ENCODE measurements around the gene KIF5A. TPM values are rescaled to one million over a fixed set of nuclear protein-coding genes. Genes with fewer than 3 reads are reported as not detected.

KIF5A gene
- total RNA-seq, 6 experiments from 2014 or later = 0.02 TPM; not detected in 5

DNA sequence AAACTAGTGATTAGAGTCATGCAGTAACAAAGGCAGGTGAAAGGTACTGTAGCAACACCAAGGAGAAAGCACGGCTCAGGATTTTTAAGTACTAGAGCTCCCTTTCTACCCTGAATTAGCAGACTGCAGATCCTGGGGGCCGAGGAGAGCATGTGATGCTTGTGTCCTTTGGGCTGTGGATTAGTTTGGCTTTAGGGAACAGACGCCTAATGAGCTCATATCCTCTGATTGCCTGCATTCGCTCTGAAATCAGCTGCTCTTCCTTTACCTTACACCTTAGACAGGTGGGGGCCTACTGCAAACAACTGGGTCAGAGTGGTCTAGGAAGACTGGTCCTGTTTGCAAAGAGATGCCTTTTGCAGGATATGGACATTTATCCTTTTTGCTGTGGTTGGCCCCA, 43.3 kb downstream of the KIF5A start:
- Histone ChIP-seq H3K36me3 (peaks cover 0 to 6% (median 2%) of the 10 kb centered on the region in 4 donors), H3K9me3 (no peaks in the 10 kb centered on the region), H3K4me3 (no peak overlapping the region), H3K27me3 (no peaks in the 10 kb centered on the region), H3K27ac (no peak overlapping the region), H3K4me1 (peaks cover 0 to 11% (median 3%) of the 10 kb centered on the region in 4 donors)
- DNase-seq (no peak), ATAC-seq (no peak)
- intact Hi-C loops (cut with DNase I) = no loop called here
- TF ChIP-seq, protein P1, sequence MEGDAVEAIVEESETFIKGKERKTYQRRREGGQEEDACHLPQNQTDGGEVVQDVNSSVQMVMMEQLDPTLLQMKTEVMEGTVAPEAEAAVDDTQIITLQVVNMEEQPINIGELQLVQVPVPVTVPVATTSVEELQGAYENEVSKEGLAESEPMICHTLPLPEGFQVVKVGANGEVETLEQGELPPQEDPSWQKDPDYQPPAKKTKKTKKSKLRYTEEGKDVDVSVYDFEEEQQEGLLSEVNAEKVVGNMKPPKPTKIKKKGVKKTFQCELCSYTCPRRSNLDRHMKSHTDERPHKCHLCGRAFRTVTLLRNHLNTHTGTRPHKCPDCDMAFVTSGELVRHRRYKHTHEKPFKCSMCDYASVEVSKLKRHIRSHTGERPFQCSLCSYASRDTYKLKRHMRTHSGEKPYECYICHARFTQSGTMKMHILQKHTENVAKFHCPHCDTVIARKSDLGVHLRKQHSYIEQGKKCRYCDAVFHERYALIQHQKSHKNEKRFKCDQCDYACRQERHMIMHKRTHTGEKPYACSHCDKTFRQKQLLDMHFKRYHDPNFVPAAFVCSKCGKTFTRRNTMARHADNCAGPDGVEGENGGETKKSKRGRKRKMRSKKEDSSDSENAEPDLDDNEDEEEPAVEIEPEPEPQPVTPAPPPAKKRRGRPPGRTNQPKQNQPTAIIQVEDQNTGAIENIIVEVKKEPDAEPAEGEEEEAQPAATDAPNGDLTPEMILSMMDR (IDR thresholded peaks at IDR 0.05) = no peak
- TF ChIP-seq POLR2A (IDR thresholded peaks at IDR 0.05) = no peak
- WGBS (ENCODE audit: insufficient coverage, low coverage, low lambda C conversion rate, missing lambda C conversion rate) = 96% methylated on average over 3 of the region's 4 CpGs

DNA sequence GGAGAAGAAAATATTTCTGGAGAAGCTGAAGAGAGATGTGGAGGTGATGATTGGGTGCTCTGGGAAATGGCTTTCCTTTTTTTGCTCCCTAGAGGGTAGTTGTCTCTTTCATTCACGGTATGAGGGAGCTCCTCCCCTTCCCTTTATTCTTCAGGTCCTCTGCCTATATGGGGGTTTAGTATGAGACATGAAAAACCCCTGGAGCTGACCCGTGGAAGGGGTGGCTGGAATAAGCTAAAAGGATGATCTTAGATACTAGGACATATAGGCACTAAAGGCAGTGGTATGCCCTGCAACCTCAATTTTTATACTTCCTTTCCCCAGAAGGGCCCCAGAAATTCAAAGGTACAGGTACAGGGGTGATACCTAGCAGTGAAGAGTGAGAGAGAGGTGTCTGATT, 50.6 kb downstream of the KIF5A start:
- Histone ChIP-seq H3K4me1 (no peaks in the 10 kb centered on the region), H3K9me3 (no peaks in the 10 kb centered on the region), H3K27ac (no peak overlapping the region), H3K36me3 (peaks cover 0 to 10% (median 3%) of the 10 kb centered on the region in 4 donors), H3K27me3 (no peaks in the 10 kb centered on the region), H3K4me3 (no peak overlapping the region)
- no peak for TF ChIP-seq POLR2A (IDR thresholded peaks at IDR 0.05)
- TF ChIP-seq, protein P1 (IDR thresholded peaks at IDR 0.05) = no peak
- 85% methylated on average over 2 of the region's 2 CpGs for WGBS (ENCODE audit: insufficient coverage, low coverage, low lambda C conversion rate, missing lambda C conversion rate)
- DNase-seq = no peak
- no peak for ATAC-seq
- intact Hi-C loops (cut with DNase I) = no loop called here

DNA sequence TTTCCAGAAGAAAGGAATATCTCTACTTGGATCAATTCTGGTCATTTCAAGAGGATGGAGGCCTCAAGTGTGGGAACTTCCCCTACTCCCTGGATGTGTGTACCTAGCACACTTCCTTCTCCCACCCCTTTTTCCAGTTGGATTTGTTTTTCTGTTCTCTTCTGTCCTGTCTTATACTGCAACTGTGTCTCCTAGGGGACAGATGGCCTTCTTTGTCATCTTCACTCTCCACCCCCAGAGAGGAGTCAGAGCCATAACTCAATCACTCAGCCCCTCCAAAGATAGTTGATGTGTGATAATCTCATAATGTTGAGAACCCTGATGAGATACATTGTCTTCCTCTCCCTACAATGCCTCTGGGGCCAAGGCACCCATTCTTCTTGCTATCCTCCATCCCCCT, 52.7 kb downstream of the KIF5A start:
- H3K36me3 ChIP-seq = peaks cover 0 to 6% (median 0%) of the 10 kb centered on the region in 4 donors
- no peaks in the 10 kb centered on the region for H3K27me3 ChIP-seq
- H3K4me3 ChIP-seq = no peak overlapping the region
- ATAC-seq (no peak), DNase-seq (no peak)
- no peak overlapping the region for H3K27ac ChIP-seq
- TF ChIP-seq, protein P1 (IDR thresholded peaks at IDR 0.05) = no peak
- no peak for TF ChIP-seq POLR2A (IDR thresholded peaks at IDR 0.05)
- H3K9me3 ChIP-seq = no peaks in the 10 kb centered on the region
- H3K4me1 ChIP-seq = no peaks in the 10 kb centered on the region
- intact Hi-C loops (cut with DNase I) = no loop called here

DNA sequence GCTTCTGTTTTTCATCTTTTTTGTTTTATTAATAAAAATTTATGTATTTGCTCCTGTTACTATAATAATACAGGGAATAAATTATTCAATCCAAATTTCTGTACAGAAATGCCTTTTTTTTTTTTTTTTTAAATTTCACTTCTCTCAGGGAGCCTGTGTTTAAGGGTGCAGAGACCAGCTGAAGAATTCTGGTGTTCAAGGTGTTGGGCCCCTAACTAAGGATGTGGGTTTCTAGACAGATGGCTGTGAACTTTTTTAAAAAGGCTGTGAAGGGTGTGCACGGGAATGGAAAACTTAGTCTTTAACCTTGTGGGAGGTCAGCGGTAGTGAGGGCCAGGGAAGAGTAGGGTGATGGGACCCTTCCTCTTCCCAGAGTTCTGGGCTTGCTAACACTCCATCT, 53.5 kb downstream of the KIF5A start:
- H3K9me3 ChIP-seq = no peaks in the 10 kb centered on the region
- H3K4me3 ChIP-seq = no peak overlapping the region
- intact Hi-C loops (cut with DNase I) = no loop called here
- TF ChIP-seq, protein P1 (IDR thresholded peaks at IDR 0.05) = no peak
- TF ChIP-seq POLR2A (IDR thresholded peaks at IDR 0.05) = no peak
- 77% methylated on average over 2 of the region's 2 CpGs for WGBS (ENCODE audit: insufficient coverage, low coverage, low lambda C conversion rate, missing lambda C conversion rate)
- H3K27me3 ChIP-seq = no peaks in the 10 kb centered on the region
- peaks cover 0 to 6% (median 0%) of the 10 kb centered on the region in 4 donors for H3K36me3 ChIP-seq
- DNase-seq (no peak), ATAC-seq (no peak)
- H3K4me1 ChIP-seq = no peaks in the 10 kb centered on the region
- H3K27ac ChIP-seq = no peak overlapping the region

Measured in right lobe of liver (tissue), 6 donors.